GM19397 (cell line): Measurements from ENCODE around the gene LHX8.

ENCODE experiments used
- ATAC-seq: cut with Tn5 transposase; IDR thresholded peaks from one replicate; pipeline ENCODE4 v1.9.1; 2021; ENCODE audit warnings: mild to moderate bottlenecking, moderate library complexity; ENCODE audit not compliant: unreplicated experiment

LHX8 gene

GRCh38 chr1:75203415-75204277 is 69.5 kb downstream of the LHX8 start:
- peak; percentile 78 for ATAC-seq

- ATAC-seq = no peak
Observed at GRCh38 chr1:75208862-75209261, 74.7 kb downstream of the LHX8 start.
